ENCODE data around the gene KANSL1. TPM values are rescaled to one million over a fixed set of nuclear protein-coding genes. Genes with fewer than 3 reads are reported as not detected.
"Not testable (repeated sequence)": the region's sequence is repeated elsewhere in the genome, so short reads cannot be mapped to it uniquely, and the experiment has no call there.

KANSL1 gene
- total RNA-seq, 1 donor from 2014 or later: 154 TPM

GRCh38 chr17:46191322-46192188 lies 1.7 kb downstream of the KANSL1 start:
- Mint-ChIP-seq H3K27me3 (ENCODE audit: unreplicated experiment) (peaks cover 18% of the 10 kb centered on the region), H3K4me1 (ENCODE audit: unreplicated experiment) (peaks cover 56% of the 10 kb centered on the region), H3K27ac (ENCODE audit: unreplicated experiment) (peak overlapping the region; percentile 98), H3K36me3 (ENCODE audit: low read depth, unreplicated experiment) (peaks cover 17% of the 10 kb centered on the region), H3K4me3 (ENCODE audit: unreplicated experiment) (peak overlapping the region; percentile 99), H3K9me3 (ENCODE audit: unreplicated experiment) (no peaks in the 10 kb centered on the region)
- TF ChIP-seq, protein P1, sequence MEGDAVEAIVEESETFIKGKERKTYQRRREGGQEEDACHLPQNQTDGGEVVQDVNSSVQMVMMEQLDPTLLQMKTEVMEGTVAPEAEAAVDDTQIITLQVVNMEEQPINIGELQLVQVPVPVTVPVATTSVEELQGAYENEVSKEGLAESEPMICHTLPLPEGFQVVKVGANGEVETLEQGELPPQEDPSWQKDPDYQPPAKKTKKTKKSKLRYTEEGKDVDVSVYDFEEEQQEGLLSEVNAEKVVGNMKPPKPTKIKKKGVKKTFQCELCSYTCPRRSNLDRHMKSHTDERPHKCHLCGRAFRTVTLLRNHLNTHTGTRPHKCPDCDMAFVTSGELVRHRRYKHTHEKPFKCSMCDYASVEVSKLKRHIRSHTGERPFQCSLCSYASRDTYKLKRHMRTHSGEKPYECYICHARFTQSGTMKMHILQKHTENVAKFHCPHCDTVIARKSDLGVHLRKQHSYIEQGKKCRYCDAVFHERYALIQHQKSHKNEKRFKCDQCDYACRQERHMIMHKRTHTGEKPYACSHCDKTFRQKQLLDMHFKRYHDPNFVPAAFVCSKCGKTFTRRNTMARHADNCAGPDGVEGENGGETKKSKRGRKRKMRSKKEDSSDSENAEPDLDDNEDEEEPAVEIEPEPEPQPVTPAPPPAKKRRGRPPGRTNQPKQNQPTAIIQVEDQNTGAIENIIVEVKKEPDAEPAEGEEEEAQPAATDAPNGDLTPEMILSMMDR (IDR thresholded peaks at IDR 0.05; ENCODE audit: unreplicated experiment): no peak
- peak; percentile 58 for DNase-seq (ENCODE audit: low spot score)

GRCh38 chr17:46190763-46191162 lies 2.5 kb downstream of the KANSL1 start:
- peak overlapping the region; percentile 81 for H3K4me3 Mint-ChIP-seq (ENCODE audit: unreplicated experiment)
- peaks cover 18% of the 10 kb centered on the region for H3K27me3 Mint-ChIP-seq (ENCODE audit: unreplicated experiment)
- H3K36me3 Mint-ChIP-seq (ENCODE audit: low read depth, unreplicated experiment): peaks cover 17% of the 10 kb centered on the region
- H3K27ac Mint-ChIP-seq (ENCODE audit: unreplicated experiment): peak overlapping the region; percentile 95
- H3K9me3 Mint-ChIP-seq (ENCODE audit: unreplicated experiment): no peaks in the 10 kb centered on the region
- no peak for DNase-seq (ENCODE audit: low spot score)
- TF ChIP-seq, protein P1 (IDR thresholded peaks at IDR 0.05; ENCODE audit: unreplicated experiment): no peak
- H3K4me1 Mint-ChIP-seq (ENCODE audit: unreplicated experiment): peaks cover 59% of the 10 kb centered on the region

GRCh38 chr17:46186827-46187235 lies 6.4 kb downstream of the KANSL1 start:
- H3K9me3 Mint-ChIP-seq (ENCODE audit: unreplicated experiment); H3K4me3 Mint-ChIP-seq (ENCODE audit: unreplicated experiment): not testable (repeated sequence)
- peak; percentile 27 for DNase-seq (ENCODE audit: low spot score)
- peaks cover 10% of the 10 kb centered on the region for H3K36me3 Mint-ChIP-seq (ENCODE audit: low read depth, unreplicated experiment)
- peak overlapping the region; percentile 7 for H3K27ac Mint-ChIP-seq (ENCODE audit: unreplicated experiment)
- peaks cover 16% of the 10 kb centered on the region for H3K27me3 Mint-ChIP-seq (ENCODE audit: unreplicated experiment)
- TF ChIP-seq, protein P1 (IDR thresholded peaks at IDR 0.05; ENCODE audit: unreplicated experiment): peak; percentile 15
- peaks cover 74% of the 10 kb centered on the region for H3K4me1 Mint-ChIP-seq (ENCODE audit: unreplicated experiment)

DNA sequence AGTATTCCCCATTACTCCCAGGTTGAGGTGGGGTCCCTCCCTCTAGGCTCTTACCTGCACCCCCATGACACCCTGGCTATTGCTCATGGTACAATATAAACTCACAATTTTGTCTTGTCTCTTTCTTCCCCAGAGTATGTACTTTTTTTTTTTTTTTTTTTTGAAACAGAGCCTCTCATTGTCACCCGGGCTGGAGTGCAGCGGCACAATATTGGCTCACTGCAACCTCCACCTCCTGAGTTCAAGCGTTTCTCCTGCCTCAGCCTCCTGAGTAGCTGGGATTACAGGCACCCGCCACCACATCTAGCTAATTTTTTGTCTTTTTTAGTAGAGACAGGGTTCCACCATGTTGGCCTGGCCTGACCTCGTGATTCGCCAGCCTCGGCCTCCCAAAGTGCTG lies 8.5 kb downstream of the KANSL1 start:
- Mint-ChIP-seq H3K27me3 (ENCODE audit: unreplicated experiment) (peaks cover 6% of the 10 kb centered on the region), H3K36me3 (ENCODE audit: low read depth, unreplicated experiment) (peaks cover 4% of the 10 kb centered on the region), H3K4me1 (ENCODE audit: unreplicated experiment) (peaks cover 72% of the 10 kb centered on the region), H3K27ac (ENCODE audit: unreplicated experiment) (peak overlapping the region; percentile 58), H3K9me3 (ENCODE audit: unreplicated experiment) (no peaks in the 10 kb centered on the region), H3K4me3 (ENCODE audit: unreplicated experiment) (peak overlapping the region; percentile 6)
- no peak for DNase-seq (ENCODE audit: low spot score)
- TF ChIP-seq, protein P1 (IDR thresholded peaks at IDR 0.05; ENCODE audit: unreplicated experiment): no peak

- H3K4me1 Mint-ChIP-seq (ENCODE audit: unreplicated experiment): peaks cover 76% of the 10 kb centered on the region
- H3K9me3 Mint-ChIP-seq (ENCODE audit: unreplicated experiment); H3K27me3 Mint-ChIP-seq (ENCODE audit: unreplicated experiment); DNase-seq (ENCODE audit: low spot score); H3K27ac Mint-ChIP-seq (ENCODE audit: unreplicated experiment); H3K4me3 Mint-ChIP-seq (ENCODE audit: unreplicated experiment); H3K36me3 Mint-ChIP-seq (ENCODE audit: low read depth, unreplicated experiment): not testable (repeated sequence)
Observed at GRCh38 chr17:46183383-46183782, 9.8 kb downstream of the KANSL1 start.

All from endothelial cell (in vitro differentiated cells).